Trophoblast cell (in vitro differentiated cells and primary cell): ENCODE measurements around the gene DAO.
A peak's percentile ranks its signal among the peaks of the same experiment; 100 is the strongest.
"Not testable (repeated sequence)": the region's sequence is repeated elsewhere in the genome, so short reads cannot be mapped to it uniquely, and the experiment has no call there.

Experiments used
- DNase-seq, 2 donors: peaks; one replicate each; pipeline ENCODE4 v3.0.0-alpha.2; 2016
- H2AFZ ChIP-seq: 2 replicates; pipeline ENCODE4 v1.6.1; 2013; ENCODE audit warnings: low read length, moderate library complexity, mild to moderate bottlenecking; ENCODE audit not compliant: insufficient read depth, poor library complexity
- H2AK5ac ChIP-seq: 2 replicates; pipeline ENCODE4 v1.6.1; 2013; ENCODE audit warnings: mild to moderate bottlenecking, low read length
- H2BK120ac ChIP-seq: 2 replicates; pipeline ENCODE4 v1.6.1; 2013; ENCODE audit warnings: low read length, mild to moderate bottlenecking, moderate library complexity; ENCODE audit not compliant: insufficient read depth, poor library complexity
- H2BK12ac ChIP-seq: 2 replicates; pipeline ENCODE4 v1.6.1; 2013; ENCODE audit warnings: mild to moderate bottlenecking, low read length, moderate library complexity
- H2BK5ac ChIP-seq: 2 replicates; pipeline ENCODE4 v1.6.1; 2013; ENCODE audit warnings: low read length, low read depth, moderate library complexity, mild to moderate bottlenecking; ENCODE audit not compliant: poor library complexity
- H3K14ac ChIP-seq: 2 replicates; pipeline ENCODE4 v1.6.1; 2013; ENCODE audit warnings: mild to moderate bottlenecking, low read length
- H3K18ac ChIP-seq: 2 replicates; pipeline ENCODE4 v1.6.1; 2013; ENCODE audit warnings: mild to moderate bottlenecking, low read length
- H3K23ac ChIP-seq: 2 replicates; pipeline ENCODE4 v1.6.1; 2013; ENCODE audit warnings: low read length
- H3K27ac ChIP-seq: 2 replicates; pipeline ENCODE4 v1.5.1; 2013; ENCODE audit warnings: low read depth, mild to moderate bottlenecking, inconsistent platforms, low read length, moderate library complexity
- H3K27me3 ChIP-seq: 2 replicates; pipeline ENCODE4 v1.6.1; 2013; ENCODE audit warnings: inconsistent platforms, mild to moderate bottlenecking, low read length, moderate library complexity; ENCODE audit not compliant: insufficient read depth
- H3K36me3 ChIP-seq, 2 experiments: 1 replicate in 1 of 2; 2 replicates in 1 of 2; pipeline ENCODE4 v1.6.1; 2013; ENCODE audit warnings: low read length in 2 of 2, mild to moderate bottlenecking in 2 of 2, moderate library complexity in 1 of 2; ENCODE audit not compliant: insufficient read depth in 2 of 2, control insufficient read depth in 1 of 2
- H3K4ac ChIP-seq: 2 replicates; pipeline ENCODE4 v1.6.1; 2013; ENCODE audit warnings: low read depth, mild to moderate bottlenecking, low read length, moderate library complexity
- H3K4me1 ChIP-seq, 2 experiments: 1 replicate in 1 of 2; 2 replicates in 1 of 2; pipeline ENCODE4 v1.6.1; 2013; ENCODE audit warnings: low read length in 2 of 2, mild to moderate bottlenecking in 2 of 2, moderate library complexity in 1 of 2; ENCODE audit not compliant: insufficient read depth in 2 of 2, control insufficient read depth in 1 of 2
- H3K4me2 ChIP-seq: 2 replicates; pipeline ENCODE4 v1.6.1; 2013; ENCODE audit warnings: inconsistent platforms, mild to moderate bottlenecking, low read length, moderate library complexity
- H3K4me3 ChIP-seq: 2 replicates; pipeline ENCODE4 v1.5.1; 2013; ENCODE audit warnings: mild to moderate bottlenecking, low read depth, low read length, inconsistent platforms
- H3K79me1 ChIP-seq: one replicate; pipeline ENCODE4 v1.6.1; 2013; ENCODE audit warnings: low read length
- H3K79me2 ChIP-seq: 2 replicates; pipeline ENCODE4 v1.6.1; 2013; ENCODE audit warnings: low read length, mild to moderate bottlenecking; ENCODE audit not compliant: control insufficient read depth, insufficient read depth, poor library complexity
- H3K9ac ChIP-seq: 2 replicates; pipeline ENCODE4 v1.6.1; 2013; ENCODE audit warnings: mild to moderate bottlenecking, low read length
- H3K9me3 ChIP-seq: 2 replicates; pipeline ENCODE4 v1.6.1; 2013; ENCODE audit warnings: low read depth, mild to moderate bottlenecking, control low read depth, inconsistent platforms, low read length; ENCODE audit not compliant: insufficient read depth
- H4K12ac ChIP-seq: 2 replicates; pipeline ENCODE4 v1.6.1; 2013; ENCODE audit warnings: low read depth, mild to moderate bottlenecking, low read length, moderate library complexity
- H4K8ac ChIP-seq: 2 replicates; pipeline ENCODE4 v1.6.1; 2013; ENCODE audit warnings: low read depth, mild to moderate bottlenecking, low read length, moderate library complexity
- H4K91ac ChIP-seq: one replicate; pipeline ENCODE4 v1.6.1; 2013; ENCODE audit warnings: low read depth, mild to moderate bottlenecking, low read length, moderate library complexity
- WGBS: extraction: QIAGEN DNeasy Blood & Tissue Kit; methylation state at CpG from one replicate; pipeline ENCODE4 v1.1.7; 2013; ENCODE audit warnings: missing lambda C conversion rate; ENCODE audit not compliant: insufficient read length, insufficient coverage; ENCODE audit errors: extremely low coverage; 5-methylcytosine and 5-hydroxymethylcytosine counted together

Gene DAO

GRCh38 chr12:108857158-108857407 is 22.8 kb upstream of the DAO start:
- Histone ChIP-seq H3K23ac (peak overlapping the region; percentile 96), H4K8ac (peak overlapping the region; percentile 26), H3K36me3 (peaks cover 10 to 13% of the 10 kb centered on the region in 2 experiments), H3K4me3 (peak overlapping the region; percentile 99), H2BK5ac (peak overlapping the region; percentile 18), H3K9ac (peak overlapping the region; percentile 97), H4K91ac (peak overlapping the region; percentile 81), H3K79me2 (peaks cover 35% of the 10 kb centered on the region), H3K14ac (peak overlapping the region; percentile 59), H2BK12ac (peak overlapping the region; percentile 38), H4K12ac (peak overlapping the region; percentile 3), H2AFZ (peak overlapping the region; percentile 57), H3K4me2 (peak overlapping the region; percentile 88), H3K79me1 (peaks cover 32% of the 10 kb centered on the region), H3K4me1 (peaks cover 23 to 34% of the 10 kb centered on the region in 2 experiments), H2BK120ac (peak overlapping the region; percentile 49), H3K27me3 (no peaks in the 10 kb centered on the region), H3K9me3 (peaks cover 3% of the 10 kb centered on the region), H2AK5ac (peak overlapping the region; percentile 58), H3K4ac (peak overlapping the region; percentile 61), H3K27ac (peak overlapping the region; percentile 88), H3K18ac (peak overlapping the region; percentile 71)
- no CpG with 5 or more reads among the region's 30 CpGs for WGBS
- DNase-seq: no peak

GRCh38 chr12:108858311-108859074 is 21.4 kb upstream of the DAO start:
- H4K91ac ChIP-seq: no peak overlapping the region
- H3K18ac ChIP-seq: no peak overlapping the region
- no peak overlapping the region for H2BK12ac ChIP-seq
- peaks cover 4% of the 10 kb centered on the region for H3K9me3 ChIP-seq
- H2BK120ac ChIP-seq: no peak overlapping the region
- H3K4me1 ChIP-seq: peaks cover 19 to 24% of the 10 kb centered on the region in 2 experiments
- H3K79me1 ChIP-seq: peaks cover 29% of the 10 kb centered on the region
- no peak overlapping the region for H3K4me3 ChIP-seq
- peaks cover 26% of the 10 kb centered on the region for H3K79me2 ChIP-seq
- H3K27me3 ChIP-seq: no peaks in the 10 kb centered on the region
- H3K14ac ChIP-seq: no peak overlapping the region
- peaks cover 0 to 2% of the 10 kb centered on the region in 2 experiments for H3K36me3 ChIP-seq
- no peak overlapping the region for H3K4ac ChIP-seq
- no peak overlapping the region for H4K12ac ChIP-seq
- H2AFZ ChIP-seq: peak overlapping the region; percentile 15
- no CpG with 5 or more reads among the region's 18 CpGs for WGBS
- no peak for DNase-seq
- H3K27ac ChIP-seq: no peak overlapping the region
- H2AK5ac ChIP-seq: no peak overlapping the region
- H3K9ac ChIP-seq: peak overlapping the region; percentile 24
- peak overlapping the region; percentile 5 for H4K8ac ChIP-seq
- H2BK5ac ChIP-seq: no peak overlapping the region
- peak overlapping the region; percentile 35 for H3K4me2 ChIP-seq
- no peak overlapping the region for H3K23ac ChIP-seq

GRCh38 chr12:108859141-108859922 is 20.6 kb upstream of the DAO start:
- not testable (repeated sequence) for H3K23ac ChIP-seq, H2AK5ac ChIP-seq, H3K4me3 ChIP-seq, H2BK12ac ChIP-seq, H2BK120ac ChIP-seq, H2AFZ ChIP-seq, H4K12ac ChIP-seq, H4K8ac ChIP-seq, H2BK5ac ChIP-seq, H3K14ac ChIP-seq, H3K27me3 ChIP-seq, H3K4me2 ChIP-seq, H3K4ac ChIP-seq, H3K18ac ChIP-seq, H3K27ac ChIP-seq, H3K9me3 ChIP-seq, H4K91ac ChIP-seq, H3K36me3 ChIP-seq, H3K9ac ChIP-seq
- peaks cover 12 to 18% of the 10 kb centered on the region in 2 experiments for H3K4me1 ChIP-seq
- no CpG with 5 or more reads among the region's 6 CpGs for WGBS
- peaks cover 22% of the 10 kb centered on the region for H3K79me2 ChIP-seq
- DNase-seq: peak in 1 of 2 donors; percentile 14
- peaks cover 25% of the 10 kb centered on the region for H3K79me1 ChIP-seq

GRCh38 chr12:108859923-108860291 is 20.0 kb upstream of the DAO start:
- Histone ChIP-seq H3K79me1 (peaks cover 21% of the 10 kb centered on the region), H3K23ac (no peak overlapping the region), H2BK12ac (no peak overlapping the region), H3K4me2 (no peak overlapping the region), H2BK120ac (no peak overlapping the region), H4K91ac (no peak overlapping the region), H4K8ac (no peak overlapping the region), H3K14ac (no peak overlapping the region), H3K9me3 (peaks cover 4% of the 10 kb centered on the region), H3K27ac (no peak overlapping the region), H3K18ac (no peak overlapping the region), H2AFZ (no peak overlapping the region), H2AK5ac (no peak overlapping the region), H3K9ac (no peak overlapping the region), H3K4me3 (no peak overlapping the region), H2BK5ac (no peak overlapping the region), H3K4me1 (peaks cover 7 to 13% of the 10 kb centered on the region in 2 experiments), H3K79me2 (peaks cover 19% of the 10 kb centered on the region), H3K4ac (no peak overlapping the region), H4K12ac (no peak overlapping the region), H3K27me3 (no peaks in the 10 kb centered on the region), H3K36me3 (no peaks in the 10 kb centered on the region)
- no CpG with 5 or more reads among the region's 1 CpG for WGBS
- no peak for DNase-seq
